ENCODE results near the gene KCNMB3.

KCNMB3 gene

DNA sequence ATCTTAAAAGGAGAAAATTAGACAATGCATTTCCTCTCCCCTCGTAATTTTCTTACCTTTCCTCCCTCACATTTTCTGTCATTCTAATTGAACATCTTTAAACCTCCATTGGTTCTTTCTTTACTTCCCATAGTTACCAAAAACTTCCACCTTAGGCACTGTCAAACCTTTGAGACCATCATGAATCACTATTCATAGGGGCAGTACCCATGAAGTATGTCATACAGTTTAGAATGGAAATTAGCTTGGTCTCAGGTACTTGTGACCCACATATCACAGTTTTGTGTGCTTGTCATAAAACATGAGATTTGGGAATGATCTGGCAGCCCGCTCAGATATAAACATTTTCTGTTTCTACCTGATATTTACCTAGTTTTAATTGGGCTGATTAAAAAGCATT is 50.1 kb downstream of the KCNMB3 start:
- DNase-seq (ENCODE audit: insufficient read length, low spot score) (no peak), FAIRE-seq (no peak)

DNA sequence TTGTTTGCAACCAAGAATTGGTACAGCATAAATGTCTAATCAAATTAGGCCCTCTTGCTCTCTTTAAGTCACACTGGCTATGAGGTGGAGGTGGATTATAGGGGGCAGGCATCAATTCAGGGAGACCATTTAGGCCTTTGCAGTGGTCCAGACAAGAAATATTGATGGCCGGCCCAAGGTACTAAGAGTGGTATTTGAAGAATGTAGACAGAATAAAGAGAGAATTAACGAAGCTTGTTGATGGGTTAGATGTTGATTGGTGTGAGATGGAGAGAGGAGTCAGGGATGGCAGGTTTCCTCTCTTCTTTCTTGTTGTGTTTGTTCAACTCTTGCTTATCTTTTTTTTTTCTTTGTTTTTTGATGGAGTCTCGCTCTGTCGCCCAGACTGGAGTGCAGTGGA is 54.2 kb downstream of the KCNMB3 start:
- FAIRE-seq (no peak), DNase-seq (ENCODE audit: insufficient read length, low spot score) (no peak)

DNA sequence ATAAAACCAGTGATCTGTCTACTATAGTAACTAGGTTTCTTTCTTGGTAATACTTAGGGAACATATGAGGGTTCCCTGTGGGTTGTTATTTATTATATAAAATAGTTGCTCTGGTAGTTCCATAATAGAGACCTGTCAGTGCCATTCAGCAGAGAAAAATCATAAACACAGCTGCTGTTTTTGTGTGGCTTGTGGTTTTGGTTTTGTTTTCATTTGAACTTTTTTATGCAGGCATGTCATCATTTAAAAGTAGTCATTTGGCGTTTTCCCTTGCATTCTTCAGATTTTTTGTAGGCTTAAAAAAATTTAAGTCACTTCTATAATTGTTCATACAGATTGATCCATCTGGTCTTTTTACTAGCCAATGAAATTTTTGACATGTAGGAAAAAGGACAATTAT is 54.8 kb downstream of the KCNMB3 start:
- FAIRE-seq (peak; percentile 76), DNase-seq (ENCODE audit: insufficient read length, low spot score) (peak; percentile 28)

DNA sequence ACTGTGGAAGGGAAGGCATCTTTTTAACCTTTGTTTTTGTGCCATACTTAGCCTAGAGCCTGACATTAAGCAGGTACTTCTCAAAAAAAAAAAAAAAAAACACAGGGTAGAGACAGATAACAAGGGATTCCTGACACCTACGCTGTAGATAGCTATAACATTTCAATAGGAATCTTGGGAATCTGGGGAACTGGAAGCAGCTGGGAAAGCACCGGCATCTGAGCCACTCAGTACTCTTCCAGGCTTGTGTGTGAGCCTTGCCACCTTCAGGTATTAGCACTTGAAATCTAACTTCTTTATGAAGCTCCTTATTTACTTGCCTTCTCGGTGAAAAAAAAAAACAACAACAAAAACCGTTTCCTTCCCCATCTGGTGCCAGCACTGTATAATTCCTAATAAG is 56.0 kb downstream of the KCNMB3 start:
- no peak for FAIRE-seq
- DNase-seq (ENCODE audit: insufficient read length, low spot score), result no peak
